Fibroblast of lung (primary cell): ENCODE measurements around the gene REXO5.

Experiments used
- EZH2 ChIP-seq: IDR thresholded peaks from 2 replicates; pipeline ENCODE4 v1.5.1; 2012; ENCODE audit warnings: low read length, control low read depth, mild to moderate bottlenecking; ENCODE audit errors: missing control alignments
- TF ChIP-seq, protein P1 (sequence below), 2 donors: IDR thresholded peaks in 1 of 2; conservative IDR thresholded peaks in 1 of 2; 1 replicate in 1 of 2; 2 replicates in 1 of 2; pipeline ENCODE4 v1.5.1; 2011 to 2012; ENCODE audit warnings: low read length in 2 of 2, control low read depth in 1 of 2, inconsistent platforms in 1 of 2, low read depth in 1 of 2, mild to moderate bottlenecking in 1 of 2

DNA sequence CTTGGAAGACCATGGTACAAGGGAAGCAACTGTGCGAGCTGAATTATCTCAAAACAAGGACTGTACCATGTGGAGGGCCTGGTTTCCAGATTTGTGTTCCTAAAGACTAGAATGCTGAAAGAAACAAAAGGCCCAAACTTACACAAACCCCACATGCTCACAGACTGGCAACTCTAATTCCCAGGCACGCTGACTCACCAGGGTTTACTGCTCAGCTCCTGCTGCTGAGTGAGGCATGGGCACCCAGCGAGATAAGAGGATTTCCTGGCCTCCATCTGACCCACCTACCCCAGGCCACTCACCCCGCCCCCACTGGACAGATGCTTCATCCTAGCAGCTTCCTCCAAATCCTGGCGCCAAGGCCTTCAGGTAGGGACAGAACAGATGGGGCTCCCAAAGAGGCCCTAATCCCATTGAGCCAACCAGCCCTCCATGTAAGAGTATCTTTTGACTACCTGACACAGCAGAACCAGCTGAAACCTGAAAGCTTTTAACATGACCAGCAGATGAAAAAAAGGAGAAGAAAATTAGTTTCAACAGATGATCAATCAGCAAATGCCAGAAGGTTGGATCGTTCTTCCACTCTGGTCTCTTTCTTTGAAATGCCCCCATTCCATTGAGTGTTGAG, 59.9 kb downstream of the REXO5 start:
- TF ChIP-seq EZH2 = no peak
- TF ChIP-seq, protein P1, sequence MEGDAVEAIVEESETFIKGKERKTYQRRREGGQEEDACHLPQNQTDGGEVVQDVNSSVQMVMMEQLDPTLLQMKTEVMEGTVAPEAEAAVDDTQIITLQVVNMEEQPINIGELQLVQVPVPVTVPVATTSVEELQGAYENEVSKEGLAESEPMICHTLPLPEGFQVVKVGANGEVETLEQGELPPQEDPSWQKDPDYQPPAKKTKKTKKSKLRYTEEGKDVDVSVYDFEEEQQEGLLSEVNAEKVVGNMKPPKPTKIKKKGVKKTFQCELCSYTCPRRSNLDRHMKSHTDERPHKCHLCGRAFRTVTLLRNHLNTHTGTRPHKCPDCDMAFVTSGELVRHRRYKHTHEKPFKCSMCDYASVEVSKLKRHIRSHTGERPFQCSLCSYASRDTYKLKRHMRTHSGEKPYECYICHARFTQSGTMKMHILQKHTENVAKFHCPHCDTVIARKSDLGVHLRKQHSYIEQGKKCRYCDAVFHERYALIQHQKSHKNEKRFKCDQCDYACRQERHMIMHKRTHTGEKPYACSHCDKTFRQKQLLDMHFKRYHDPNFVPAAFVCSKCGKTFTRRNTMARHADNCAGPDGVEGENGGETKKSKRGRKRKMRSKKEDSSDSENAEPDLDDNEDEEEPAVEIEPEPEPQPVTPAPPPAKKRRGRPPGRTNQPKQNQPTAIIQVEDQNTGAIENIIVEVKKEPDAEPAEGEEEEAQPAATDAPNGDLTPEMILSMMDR (conservative IDR thresholded peaks at IDR 0.05 in 1 of 2, IDR thresholded peaks at IDR 0.05 in 1 of 2; ENCODE audit: low read depth in 1 of 2, low read length in 2 of 2) = no peak
